Lower lobe of right lung (tissue), 2 donors: ENCODE results near the gene CD244. TPM values are rescaled to one million over a fixed set of nuclear protein-coding genes. Genes with fewer than 3 reads are reported as not detected.
A peak's percentile ranks its signal among the peaks of the same experiment; 100 is the strongest.

ENCODE experiments used
- ATAC-seq, 2 donors: fragments of 200-7000 bp; cut with Tn5 transposase; one replicate each; pipeline ENCODE4 v1.9.1; 2020 to 2022; ENCODE audit warnings: mild to moderate bottlenecking in 2 of 2, moderate library complexity in 2 of 2
- DNase-seq: peaks from one replicate; pipeline ENCODE4 v3.0.0-alpha.2; 2020
- H3K27ac ChIP-seq: fragments of 200-600 bp; one replicate; pipeline ENCODE4 v1.8.0; 2022
- H3K27me3 ChIP-seq: fragments of 200-600 bp; one replicate; pipeline ENCODE4 v1.8.0; 2022; ENCODE audit warnings: low read depth
- H3K36me3 ChIP-seq: fragments of 200-600 bp; one replicate; pipeline ENCODE4 v1.8.0; 2022; ENCODE audit warnings: mild to moderate bottlenecking
- H3K4me1 ChIP-seq: fragments of 200-600 bp; one replicate; pipeline ENCODE4 v1.8.0; 2022
- H3K4me3 ChIP-seq: fragments of 200-600 bp; one replicate; pipeline ENCODE4 v1.8.0; 2022; ENCODE audit warnings: mild to moderate bottlenecking
- H3K9me3 ChIP-seq: fragments of 200-600 bp; one replicate; pipeline ENCODE4 v1.8.0; 2022
- intact Hi-C: fragments of 100-400 bp; cut with DNase I; formaldehyde crosslinking; loops from one replicate; pipeline ENCODE4 v1.11.0; 2022
- total RNA-seq: library from RNA; stranded (reverse); fragmentation: NEBNext Ultra II Directional; extraction: Animal tissue kit (Norgen Biotek cat#: 25700); gene quantifications from one replicate; pipeline ENCODE4 v1.2.1, GENCODE V29; 2021
- TF ChIP-seq, protein P1 (sequence below): fragments of 200-600 bp; IDR thresholded peaks from one replicate; pipeline ENCODE4 v1.8.0; 2022; ENCODE audit warnings: antibody characterized with exemption, mild to moderate bottlenecking
- donor health status: DM: no; HTN: yes; CAD: no; lungs with severe emphysema.

The CD244 gene
- total RNA-seq, 1 donor from 2014 or later: 4.5 TPM

DNA sequence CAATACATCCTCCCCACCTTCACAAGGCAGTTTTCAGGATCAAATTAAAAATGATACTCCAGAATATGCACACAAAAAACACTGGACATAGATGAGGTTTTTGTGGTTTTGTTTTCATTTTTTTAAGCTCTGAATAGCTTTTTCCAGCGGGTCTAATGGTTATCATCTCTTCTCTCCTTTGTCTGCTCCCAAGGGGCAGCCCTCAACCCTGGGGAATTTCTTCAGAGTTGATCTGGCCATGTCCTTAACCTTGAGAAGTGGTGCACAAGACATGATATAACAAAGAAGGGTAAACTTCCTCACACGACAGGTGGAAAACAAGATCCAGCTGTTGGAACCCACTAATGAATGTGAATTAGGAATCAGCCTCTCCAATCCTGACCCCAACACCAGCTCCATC lies 1.5 kb upstream of the CD244 start:
- H3K36me3 ChIP-seq: no peaks in the 10 kb centered on the region
- TF ChIP-seq, protein P1, sequence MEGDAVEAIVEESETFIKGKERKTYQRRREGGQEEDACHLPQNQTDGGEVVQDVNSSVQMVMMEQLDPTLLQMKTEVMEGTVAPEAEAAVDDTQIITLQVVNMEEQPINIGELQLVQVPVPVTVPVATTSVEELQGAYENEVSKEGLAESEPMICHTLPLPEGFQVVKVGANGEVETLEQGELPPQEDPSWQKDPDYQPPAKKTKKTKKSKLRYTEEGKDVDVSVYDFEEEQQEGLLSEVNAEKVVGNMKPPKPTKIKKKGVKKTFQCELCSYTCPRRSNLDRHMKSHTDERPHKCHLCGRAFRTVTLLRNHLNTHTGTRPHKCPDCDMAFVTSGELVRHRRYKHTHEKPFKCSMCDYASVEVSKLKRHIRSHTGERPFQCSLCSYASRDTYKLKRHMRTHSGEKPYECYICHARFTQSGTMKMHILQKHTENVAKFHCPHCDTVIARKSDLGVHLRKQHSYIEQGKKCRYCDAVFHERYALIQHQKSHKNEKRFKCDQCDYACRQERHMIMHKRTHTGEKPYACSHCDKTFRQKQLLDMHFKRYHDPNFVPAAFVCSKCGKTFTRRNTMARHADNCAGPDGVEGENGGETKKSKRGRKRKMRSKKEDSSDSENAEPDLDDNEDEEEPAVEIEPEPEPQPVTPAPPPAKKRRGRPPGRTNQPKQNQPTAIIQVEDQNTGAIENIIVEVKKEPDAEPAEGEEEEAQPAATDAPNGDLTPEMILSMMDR: no peak
- H3K9me3 ChIP-seq: no peaks in the 10 kb centered on the region
- H3K4me3 ChIP-seq: no peak overlapping the region
- no peak overlapping the region for H3K27ac ChIP-seq
- ATAC-seq: no peak
- no peaks in the 10 kb centered on the region for H3K27me3 ChIP-seq
- peaks cover 11% of the 10 kb centered on the region for H3K4me1 ChIP-seq
- no peak for DNase-seq
- intact Hi-C loops: no loop called here

DNA sequence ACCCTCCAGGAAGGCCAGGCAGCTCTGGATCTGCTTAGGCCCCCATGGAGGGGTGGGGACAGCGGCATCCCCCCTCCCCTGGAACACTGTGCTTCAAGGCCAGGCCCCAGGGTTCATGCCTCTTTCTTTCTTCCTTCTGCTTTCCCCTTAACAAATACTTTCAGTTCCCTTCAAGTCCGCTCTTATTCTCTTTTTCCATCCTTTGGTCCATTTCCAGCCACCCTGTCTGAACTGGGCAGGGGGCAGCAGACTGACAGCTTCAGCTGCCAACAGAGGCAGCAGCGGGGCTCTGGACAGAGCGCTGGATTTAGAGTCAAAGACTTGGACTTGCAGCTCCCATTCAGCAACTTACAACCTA lies 1.1 kb upstream of the CD244 start:
- ATAC-seq: peak; percentile 31 to 43
- intact Hi-C loops: no loop called here

DNA sequence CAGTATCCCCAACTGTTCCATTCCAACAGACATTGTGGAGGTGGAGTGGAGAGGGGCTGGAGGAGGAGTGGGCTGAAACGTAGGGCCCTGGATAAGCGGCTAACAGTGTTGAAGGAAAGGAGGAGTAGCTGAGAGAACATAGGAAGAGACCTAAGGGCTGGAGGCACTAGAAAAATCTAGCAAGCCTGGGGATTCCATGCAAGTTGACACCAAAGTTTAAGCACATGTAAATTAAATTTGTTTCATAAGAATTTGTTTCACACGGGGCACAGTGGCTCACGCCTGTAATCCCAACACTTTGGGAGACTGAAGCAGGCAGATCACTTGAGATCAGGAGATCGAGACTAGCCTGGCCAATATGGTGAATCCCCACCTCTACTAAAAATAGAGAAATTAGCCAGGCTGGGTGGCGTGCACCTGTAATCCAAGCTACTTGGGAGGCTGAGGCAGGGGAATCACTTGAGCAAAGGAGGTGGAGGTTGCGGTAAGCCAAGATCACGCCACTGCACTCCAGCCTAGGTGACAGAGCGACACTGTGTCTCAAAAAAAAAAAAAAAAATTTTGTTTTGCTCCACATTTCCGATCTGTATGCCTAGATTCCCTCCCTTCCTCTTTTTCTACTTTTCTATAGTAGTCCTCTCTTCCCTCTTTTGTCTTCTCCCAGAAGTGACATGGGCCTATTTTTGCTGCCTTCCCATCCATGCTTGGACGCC lies 530 bp upstream of the CD244 start:
- Histone ChIP-seq H3K27me3 (no peaks in the 10 kb centered on the region), H3K4me3 (no peak overlapping the region), H3K9me3 (no peaks in the 10 kb centered on the region), H3K36me3 (no peaks in the 10 kb centered on the region), H3K27ac (peak overlapping the region; percentile 26), H3K4me1 (peaks cover 11% of the 10 kb centered on the region)
- intact Hi-C loops: no loop called here
- DNase-seq (no peak), ATAC-seq (peak; percentile 24 to 45)
- TF ChIP-seq, protein P1: no peak

More for the DNA sequence above, 1.1 kb upstream of the CD244 start:
- no peaks in the 10 kb centered on the region for H3K36me3 ChIP-seq
- no peak overlapping the region for H3K4me3 ChIP-seq
- DNase-seq: no peak
- no peaks in the 10 kb centered on the region for H3K9me3 ChIP-seq
- no peak overlapping the region for H3K27ac ChIP-seq
- TF ChIP-seq, protein P1: no peak
- peaks cover 11% of the 10 kb centered on the region for H3K4me1 ChIP-seq
- no peaks in the 10 kb centered on the region for H3K27me3 ChIP-seq

DNA sequence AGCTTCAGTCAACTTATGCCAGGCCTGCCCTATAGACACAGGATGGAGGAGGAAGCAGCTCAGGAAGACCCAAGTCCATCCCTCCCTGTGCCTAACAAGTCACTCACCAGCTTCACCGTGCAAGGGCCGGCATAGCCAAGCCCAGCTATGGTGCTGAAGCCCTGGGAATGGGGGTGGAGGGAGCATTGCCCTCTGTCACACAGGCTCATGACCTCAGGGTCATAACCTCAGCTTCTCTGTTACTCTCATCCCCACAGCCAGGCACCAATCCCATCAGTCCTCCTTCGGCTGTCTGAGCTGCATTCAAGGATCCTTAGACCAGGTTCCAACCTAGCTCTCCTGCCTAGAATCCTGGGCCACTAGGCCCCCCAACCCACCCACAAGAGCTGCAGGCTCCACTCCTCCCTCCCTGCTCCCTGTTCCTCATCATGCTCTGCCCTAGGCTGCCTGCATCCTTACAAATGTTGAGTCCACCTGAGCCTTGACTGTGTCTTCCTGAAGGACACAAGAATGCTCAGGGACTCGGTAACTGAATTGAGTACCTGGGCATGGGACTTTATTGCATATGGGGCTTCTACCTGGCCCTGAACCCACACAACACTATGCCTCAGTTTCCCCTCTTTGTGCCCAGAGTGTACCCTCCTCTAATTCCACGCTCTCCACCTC lies 1.7 kb downstream of the CD244 start:
- DNase-seq: no peak
- no peak overlapping the region for H3K4me3 ChIP-seq
- ATAC-seq: no peak
- intact Hi-C loops: no loop called here
- peaks cover 11% of the 10 kb centered on the region for H3K4me1 ChIP-seq
- H3K36me3 ChIP-seq: no peaks in the 10 kb centered on the region
- H3K9me3 ChIP-seq: no peaks in the 10 kb centered on the region
- TF ChIP-seq, protein P1: no peak
- H3K27me3 ChIP-seq: no peaks in the 10 kb centered on the region
- H3K27ac ChIP-seq: no peak overlapping the region

DNA sequence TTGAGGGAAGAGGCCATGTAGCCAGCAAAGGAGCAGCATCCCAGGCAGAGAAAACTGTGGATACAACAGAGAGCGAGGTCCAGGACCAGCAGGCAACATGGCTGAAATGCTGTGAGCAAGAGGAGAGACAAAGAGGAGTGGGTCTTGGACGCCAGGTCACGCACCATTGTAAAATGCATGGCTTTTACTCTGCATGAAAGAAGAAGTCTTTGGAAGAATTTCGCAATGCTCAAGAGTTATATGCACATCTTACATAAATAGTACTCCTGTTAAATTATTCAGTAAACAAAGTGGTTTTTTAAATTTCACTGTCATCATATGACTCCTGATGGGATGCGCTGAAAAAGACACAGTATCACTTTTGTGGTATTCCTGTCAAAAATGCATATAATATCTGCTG lies 3.5 kb downstream of the CD244 start:
- H3K27me3 ChIP-seq: no peaks in the 10 kb centered on the region
- intact Hi-C loops: no loop called here
- no peak for DNase-seq
- H3K9me3 ChIP-seq: no peaks in the 10 kb centered on the region
- H3K4me1 ChIP-seq: peaks cover 11% of the 10 kb centered on the region
- H3K27ac ChIP-seq: no peak overlapping the region
- no peak overlapping the region for H3K4me3 ChIP-seq
- TF ChIP-seq, protein P1: no peak
- ATAC-seq: no peak
- H3K36me3 ChIP-seq: no peaks in the 10 kb centered on the region
